Right lung (tissue), 5 donors: ENCODE measurements around the gene GOPC. TPM values are rescaled to one million over a fixed set of nuclear protein-coding genes. Genes with fewer than 3 reads are reported as not detected.

Experiments
- DNase-seq, 2 donors: peaks; one replicate each; pipeline ENCODE4 v3.0.0-alpha.2; 2013
- polyA plus RNA-seq, 5 donors: library from polyadenylated mRNA; unstranded; fragments of 120-200 nt; gene quantifications; one replicate each; pipeline versions ENCODE4 v1.2.1 to v1.2.3, GENCODE V29; 2013; ENCODE audit warnings: inconsistent platforms in 1 of 5, low replicate concordance in 1 of 5; ENCODE audit not compliant: insufficient read length in 5 of 5, insufficient read depth in 1 of 5

The GOPC gene
- polyA plus RNA-seq, 5 donors: 58.1 to 86.1 (median 82.0) TPM

- no peak for DNase-seq
Observed at GRCh38 chr6:117550618-117551242, 51.6 kb downstream of the GOPC start.

DNA sequence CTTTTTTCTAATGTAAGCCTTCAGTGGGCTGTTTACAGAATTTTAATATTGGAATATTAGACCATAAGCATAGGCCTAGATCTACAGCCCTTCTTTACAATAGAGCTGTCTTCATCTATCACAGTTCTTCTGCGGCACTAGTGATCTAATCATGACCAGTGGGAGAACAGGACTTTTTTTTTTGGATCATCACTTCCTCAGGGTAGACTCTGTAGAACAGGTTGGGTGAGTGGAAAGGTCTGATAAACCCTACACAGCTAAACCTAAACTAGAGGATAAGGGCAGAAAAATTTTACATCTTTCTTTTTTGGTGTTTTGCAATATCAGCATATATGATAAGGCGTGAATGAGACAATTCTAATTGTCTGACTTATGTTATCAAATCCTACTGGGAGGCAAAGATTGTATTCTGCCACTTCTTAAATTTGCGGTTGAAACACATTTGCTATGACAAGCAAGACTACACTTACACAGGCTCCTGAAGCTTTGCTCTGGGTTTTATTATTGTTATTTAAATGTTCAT lies 52.2 kb downstream of the GOPC start:
- no peak for DNase-seq

- no peak for DNase-seq
Observed at GRCh38 chr6:117549611-117550010, 52.7 kb downstream of the GOPC start.

GRCh38 chr6:117548797-117549301 lies 53.5 kb downstream of the GOPC start:
- no peak for DNase-seq

DNA sequence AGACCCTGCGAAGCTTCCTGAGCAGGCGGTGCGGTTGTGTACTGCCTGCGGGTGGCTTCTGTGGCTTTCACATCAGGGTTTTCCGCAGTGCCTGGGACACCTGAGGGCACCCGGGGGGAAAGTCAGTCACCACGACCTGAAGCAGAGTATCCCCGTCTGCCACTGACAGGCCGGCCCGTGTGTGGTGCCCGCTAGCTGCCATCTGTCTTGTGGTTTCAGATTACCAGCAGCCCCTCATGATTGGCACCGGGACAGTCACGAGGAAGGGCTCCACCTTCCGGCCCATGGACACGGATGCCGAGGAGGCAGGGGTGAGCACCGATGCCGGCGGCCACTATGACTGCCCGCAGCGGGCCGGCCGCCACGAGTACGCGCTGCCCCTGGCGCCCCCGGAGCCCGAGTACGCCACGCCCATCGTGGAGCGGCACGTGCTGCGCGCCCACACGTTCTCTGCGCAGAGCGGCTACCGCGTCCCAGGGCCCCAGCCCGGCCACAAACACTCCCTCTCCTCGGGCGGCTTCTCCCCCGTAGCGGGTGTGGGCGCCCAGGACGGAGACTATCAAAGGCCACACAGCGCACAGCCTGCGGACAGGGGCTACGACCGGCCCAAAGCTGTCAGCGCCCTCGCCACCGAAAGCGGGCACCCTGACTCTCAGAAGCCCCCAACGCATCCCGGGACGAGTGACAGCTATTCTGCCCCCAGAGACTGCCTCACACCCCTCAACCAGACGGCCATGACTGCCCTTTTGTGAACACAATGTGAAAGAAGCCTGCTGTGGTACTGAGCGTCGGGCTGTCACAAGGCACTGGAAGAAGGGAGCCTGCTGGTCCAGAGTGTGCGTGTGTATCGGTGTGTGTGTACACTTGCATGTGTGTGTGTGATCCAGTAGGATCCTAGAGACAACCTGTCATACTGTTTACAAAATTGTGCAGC lies 54.4 kb downstream of the GOPC start:
- DNase-seq: no peak

GRCh38 chr6:117546674-117547073 lies 55.6 kb downstream of the GOPC start:
- no peak for DNase-seq

DNA sequence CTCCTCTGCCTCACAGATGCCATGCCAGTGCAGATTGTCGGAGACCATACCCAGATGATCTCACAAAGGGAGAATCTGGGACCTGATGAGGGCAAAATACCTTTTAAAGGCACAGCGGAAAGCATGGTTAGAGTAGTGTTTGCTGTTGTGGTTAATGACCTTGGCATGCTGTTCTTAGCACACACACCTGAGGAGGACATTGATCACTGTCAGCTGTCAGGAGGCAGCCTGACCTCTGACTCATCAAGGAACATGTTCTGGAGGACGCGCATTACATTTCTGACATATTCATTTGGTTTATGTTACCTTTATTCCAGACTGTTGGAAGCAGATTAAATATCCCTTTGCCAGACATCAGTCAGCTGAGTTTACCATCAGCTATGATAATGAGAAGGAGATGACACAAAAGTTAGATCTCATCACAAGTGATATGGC lies 57.1 kb downstream of the GOPC start:
- no peak for DNase-seq

- DNase-seq: no peak
Observed at GRCh38 chr6:117544716-117545115, 57.6 kb downstream of the GOPC start.

DNA sequence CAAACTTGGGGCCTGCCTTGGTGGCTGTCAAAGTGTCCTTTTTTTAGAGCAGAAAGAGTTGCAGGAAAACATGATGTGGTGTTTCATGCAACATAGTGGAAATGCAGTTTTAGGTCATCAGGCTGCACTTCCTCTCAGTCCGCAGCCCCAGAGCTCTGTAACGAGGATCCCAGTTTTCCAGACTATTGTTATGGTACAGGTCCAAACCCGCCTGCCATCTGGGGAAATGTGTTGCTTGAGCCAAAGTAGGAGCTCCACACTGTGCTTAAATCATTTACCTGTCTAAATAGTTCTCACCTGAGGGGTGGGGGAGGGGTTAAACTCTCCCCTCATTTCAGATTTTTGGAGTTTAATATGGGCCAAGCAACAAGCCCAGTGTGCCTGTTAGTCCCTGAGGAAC lies 59.8 kb downstream of the GOPC start:
- DNase-seq: no peak

DNA sequence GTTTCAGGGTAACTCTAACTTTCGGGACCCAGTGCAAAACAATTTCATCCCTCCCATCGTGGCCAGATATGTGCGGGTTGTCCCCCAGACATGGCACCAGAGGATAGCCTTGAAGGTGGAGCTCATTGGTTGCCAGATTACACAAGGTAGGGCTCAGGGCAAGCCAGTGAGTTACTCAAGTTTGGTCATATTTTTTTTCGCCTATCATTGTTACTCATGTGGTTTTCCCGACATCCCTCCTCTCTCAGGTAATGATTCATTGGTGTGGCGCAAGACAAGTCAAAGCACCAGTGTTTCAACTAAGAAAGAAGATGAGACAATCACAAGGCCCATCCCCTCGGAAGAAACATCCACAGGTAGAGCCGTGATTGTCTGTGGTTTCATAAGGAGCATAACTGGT lies 61.6 kb downstream of the GOPC start:
- DNase-seq: no peak

DNA sequence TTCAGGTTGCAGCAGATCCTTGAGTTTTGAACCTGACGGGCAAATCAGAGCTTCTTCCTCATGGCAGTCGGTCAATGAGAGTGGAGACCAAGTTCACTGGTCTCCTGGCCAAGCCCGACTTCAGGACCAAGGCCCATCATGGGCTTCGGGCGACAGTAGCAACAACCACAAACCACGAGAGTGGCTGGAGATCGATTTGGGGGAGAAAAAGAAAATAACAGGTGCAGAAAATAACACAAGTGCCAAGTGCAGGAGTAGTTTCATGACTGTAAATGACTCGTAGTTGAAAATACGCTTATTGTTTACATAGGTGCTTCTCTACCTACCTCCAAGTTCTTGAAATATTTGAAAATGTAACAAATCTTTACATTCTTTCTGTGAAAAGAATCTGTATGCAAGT lies 63.7 kb downstream of the GOPC start:
- no peak for DNase-seq

GRCh38 chr6:117536317-117536716 lies 66.0 kb downstream of the GOPC start:
- no peak for DNase-seq

GRCh38 chr6:117534974-117535373 lies 67.3 kb downstream of the GOPC start:
- no peak for DNase-seq

DNA sequence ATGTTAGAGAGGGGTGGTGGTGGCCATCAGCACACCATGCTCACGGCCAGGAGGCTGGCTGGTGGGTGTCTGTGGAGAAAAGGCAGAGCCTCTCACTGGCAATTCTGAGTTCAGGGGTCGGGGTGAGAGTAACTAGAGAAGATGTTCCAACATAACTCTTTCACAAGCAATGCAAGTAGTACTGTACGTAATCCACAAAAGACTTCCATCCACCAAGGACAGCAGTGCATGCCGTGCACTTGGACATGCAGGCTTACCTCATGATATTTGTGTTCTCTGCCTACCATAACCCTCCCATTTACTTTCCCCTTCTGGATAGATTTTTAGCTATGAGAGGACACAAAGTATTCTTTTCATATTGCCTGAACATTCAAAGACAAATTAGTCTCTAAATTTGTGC lies 68.5 kb downstream of the GOPC start:
- no peak for DNase-seq

GRCh38 chr6:117531809-117532725 lies 70.2 kb downstream of the GOPC start:
- no peak for DNase-seq

- DNase-seq: no peak
Observed at GRCh38 chr6:117531346-117531745, 71.0 kb downstream of the GOPC start.

- no peak for DNase-seq
Observed at GRCh38 chr6:117530467-117531242, 71.7 kb downstream of the GOPC start.

- no peak for DNase-seq
Observed at GRCh38 chr6:117525607-117526006, 76.7 kb downstream of the GOPC start.

DNA sequence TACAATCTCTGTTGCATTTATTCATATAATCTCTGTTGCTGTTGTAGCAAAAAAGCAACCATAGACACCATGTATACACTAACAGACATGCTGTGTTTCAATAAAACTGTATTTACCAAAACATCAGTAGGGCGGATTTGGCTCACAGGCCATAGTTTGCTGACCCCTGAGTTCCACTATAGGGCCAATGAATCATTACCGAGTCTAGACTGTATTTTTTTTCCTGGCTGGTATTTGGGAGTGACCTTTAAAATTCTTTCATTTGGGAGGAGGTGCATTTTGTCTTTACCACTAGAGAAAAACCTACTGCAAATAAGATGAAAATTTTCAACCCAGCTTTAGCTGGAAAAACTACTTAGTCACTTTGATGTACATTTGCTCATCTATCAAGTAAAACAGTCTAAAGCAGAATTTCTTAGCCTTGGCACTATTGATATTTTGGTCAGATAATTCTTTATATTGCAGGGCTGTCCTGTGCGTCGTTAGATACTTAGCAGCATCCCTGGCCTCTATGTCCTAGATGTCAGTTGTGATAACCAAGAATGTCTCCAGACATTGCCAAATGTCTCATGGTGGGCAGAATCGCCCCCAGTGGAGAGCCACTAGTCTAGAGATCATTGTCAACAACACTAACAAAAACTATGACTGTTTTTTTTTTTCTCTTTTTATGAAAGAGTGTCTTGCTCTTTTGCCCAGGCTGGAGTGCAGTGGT lies 80.4 kb downstream of the GOPC start:
- no peak for DNase-seq
